H9 (cell line): ENCODE measurements around the gene PITX1. TPM values are rescaled to one million over a fixed set of nuclear protein-coding genes. Genes with fewer than 3 reads are reported as not detected.

Experiments used
- DNase-seq: peaks from one replicate; pipeline ENCODE4 v3.0.0-alpha.2; 2017
- H2AFZ ChIP-seq: one replicate; pipeline ENCODE4 v1.6.1; 2013; ENCODE audit warnings: mild to moderate bottlenecking, low read length, control low read depth, moderate library complexity
- H2AK5ac ChIP-seq: 2 replicates; pipeline ENCODE4 v1.6.1; 2013; ENCODE audit warnings: low read length, control low read depth, mixed read lengths; ENCODE audit not compliant: insufficient read length
- H2BK120ac ChIP-seq: one replicate; pipeline ENCODE4 v1.6.1; 2013; ENCODE audit warnings: low read depth, mild to moderate bottlenecking, low read length, control low read depth, inconsistent platforms; ENCODE audit not compliant: poor library complexity, severe bottlenecking
- H2BK12ac ChIP-seq: 2 replicates; pipeline ENCODE4 v1.6.1; 2013; ENCODE audit warnings: low read length, control low read depth, mixed read lengths, low read depth; ENCODE audit not compliant: insufficient read length
- H2BK15ac ChIP-seq: 2 replicates; pipeline ENCODE4 v1.6.1; 2013; ENCODE audit warnings: low read depth, low read length, control low read depth
- H2BK20ac ChIP-seq: one replicate; pipeline ENCODE4 v1.6.1; 2013; ENCODE audit warnings: low read depth, mild to moderate bottlenecking, low read length, control low read depth, inconsistent platforms; ENCODE audit not compliant: poor library complexity, severe bottlenecking
- H2BK5ac ChIP-seq: 2 replicates; pipeline ENCODE4 v1.6.1; 2013; ENCODE audit warnings: low read length, control low read depth, mixed read lengths; ENCODE audit not compliant: insufficient read length
- H3K14ac ChIP-seq: 2 replicates; pipeline ENCODE4 v1.6.1; 2013; ENCODE audit warnings: low read length, control low read depth; ENCODE audit not compliant: insufficient read depth
- H3K18ac ChIP-seq: 2 replicates; pipeline ENCODE4 v1.6.1; 2013; ENCODE audit warnings: low read depth, mild to moderate bottlenecking, mixed read lengths, low read length, control low read depth; ENCODE audit not compliant: insufficient read length
- H3K23ac ChIP-seq: 2 replicates; pipeline ENCODE4 v1.6.1; 2013; ENCODE audit warnings: low read length, control low read depth, mixed read lengths, low read depth; ENCODE audit not compliant: insufficient read length
- H3K23me2 ChIP-seq: 2 replicates; pipeline ENCODE4 v1.6.1; 2013; ENCODE audit warnings: low read depth, mild to moderate bottlenecking, mixed read lengths, low read length, control low read depth; ENCODE audit not compliant: insufficient read length, poor library complexity, severe bottlenecking
- H3K27ac ChIP-seq: 2 replicates; pipeline ENCODE4 v1.5.1; 2013; ENCODE audit warnings: low read length, control low read depth, mixed read lengths, low read depth; ENCODE audit not compliant: insufficient read length
- H3K27me3 ChIP-seq: 2 replicates; pipeline ENCODE4 v1.6.1; 2013; ENCODE audit warnings: low read length, control low read depth, inconsistent platforms; ENCODE audit not compliant: insufficient read depth
- H3K4ac ChIP-seq: 2 replicates; pipeline ENCODE4 v1.6.1; 2013; ENCODE audit warnings: low read depth, mild to moderate bottlenecking, control low read depth, inconsistent platforms, low read length, moderate library complexity
- H3K4me1 ChIP-seq: 2 replicates; pipeline ENCODE4 v1.6.1; 2013; ENCODE audit warnings: low read length, control low read depth, inconsistent platforms; ENCODE audit not compliant: insufficient read depth
- H3K4me2 ChIP-seq: 2 replicates; pipeline ENCODE4 v1.6.1; 2013; ENCODE audit warnings: low read length, control low read depth, mixed read lengths; ENCODE audit not compliant: insufficient read length, insufficient read depth
- H3K56ac ChIP-seq: 2 replicates; pipeline ENCODE4 v1.6.1; 2013; ENCODE audit warnings: low read depth, mild to moderate bottlenecking, mixed read lengths, low read length, control low read depth; ENCODE audit not compliant: insufficient read length
- H3K79me1 ChIP-seq: 2 replicates; pipeline ENCODE4 v1.6.1; 2013; ENCODE audit warnings: low read depth, mild to moderate bottlenecking, moderate library complexity, low read length, control low read depth, inconsistent platforms; ENCODE audit not compliant: insufficient read depth, poor library complexity, severe bottlenecking
- H3K79me2 ChIP-seq: 2 replicates; pipeline ENCODE4 v1.6.1; 2013; ENCODE audit warnings: low read length, control low read depth, inconsistent platforms; ENCODE audit not compliant: insufficient read depth
- H3K9ac ChIP-seq: 2 replicates; pipeline ENCODE4 v1.6.1; 2013; ENCODE audit warnings: low read length, control low read depth, mixed read lengths; ENCODE audit not compliant: insufficient read length; ENCODE audit errors: extremely low read depth
- H3K9me3 ChIP-seq: one replicate; pipeline ENCODE4 v1.6.1; 2013; ENCODE audit warnings: low read depth, low read length, inconsistent platforms; ENCODE audit not compliant: control insufficient read depth
- H3T11ph ChIP-seq: one replicate; pipeline ENCODE4 v1.6.1; 2013; ENCODE audit warnings: mild to moderate bottlenecking, low read length, control low read depth, inconsistent platforms
- H4K20me1 ChIP-seq: one replicate; pipeline ENCODE4 v1.6.1; 2013; ENCODE audit not compliant: control insufficient read depth, insufficient read length, insufficient read depth
- H4K5ac ChIP-seq: 2 replicates; pipeline ENCODE4 v1.6.1; 2013; ENCODE audit warnings: low read depth, mild to moderate bottlenecking, mixed read lengths, low read length, control low read depth; ENCODE audit not compliant: insufficient read length
- H4K8ac ChIP-seq: replicated peaks from 2 replicates; pipeline ENCODE4 v1.6.1; 2013; ENCODE audit warnings: low read length, control low read depth, mixed read lengths, low read depth; ENCODE audit not compliant: insufficient read length
- H4K91ac ChIP-seq: 2 replicates; pipeline ENCODE4 v1.6.1; 2013; ENCODE audit warnings: low read depth, mild to moderate bottlenecking, moderate library complexity, mixed read lengths, low read length, control low read depth; ENCODE audit not compliant: insufficient read length
- H3K27ac Mint-ChIP-seq, 3 experiments: 2 replicates in 2 of 3; 3 replicates in 1 of 3; pipeline ENCODE4 v1.8.0; 2020 to 2021; ENCODE audit warnings: mixed read lengths in 3 of 3, mild to moderate bottlenecking in 1 of 3, moderate library complexity in 1 of 3
- H3K27me3 Mint-ChIP-seq: 2 replicates; pipeline ENCODE4 v1.8.0; 2021; ENCODE audit warnings: low read depth, mild to moderate bottlenecking, moderate library complexity, mixed read lengths
- H3K36me3 Mint-ChIP-seq, 3 experiments: 2 replicates in 2 of 3; 3 replicates in 1 of 3; pipeline ENCODE4 v1.8.0; 2020 to 2021; ENCODE audit warnings: low read depth in 3 of 3, mixed read lengths in 3 of 3; ENCODE audit not compliant: insufficient read depth in 1 of 3
- H3K4me1 Mint-ChIP-seq, 2 experiments: 2 replicates each; pipeline ENCODE4 v1.8.0; 2020; ENCODE audit warnings: mixed read lengths in 2 of 2
- H3K4me3 Mint-ChIP-seq, 2 experiments: 2 replicates in 1 of 2; 3 replicates in 1 of 2; pipeline ENCODE4 v1.8.0; 2020 to 2021; ENCODE audit warnings: mild to moderate bottlenecking in 2 of 2, mixed read lengths in 2 of 2, moderate library complexity in 1 of 2
- H3K9me3 Mint-ChIP-seq, 2 experiments: 2 replicates in 1 of 2; 3 replicates in 1 of 2; pipeline ENCODE4 v1.8.0; 2020; ENCODE audit warnings: mild to moderate bottlenecking in 2 of 2, mixed read lengths in 2 of 2, moderate library complexity in 1 of 2
- CTCF ChIP-seq: fragments of 200-600 bp; sonication (generic); conservative IDR thresholded peaks from 3 replicates; pipeline ENCODE4 v1.8.0; 2021; ENCODE audit warnings: antibody characterized with exemption, mild to moderate bottlenecking
- WGBS: extraction: QIAGEN DNeasy Blood & Tissue Kit; methylation state at CpG from one replicate; pipeline ENCODE4 v1.1.7; 2013; ENCODE audit warnings: missing lambda C conversion rate, low lambda C conversion rate, mixed read lengths; ENCODE audit not compliant: insufficient read length; ENCODE audit errors: extremely low coverage; 5-methylcytosine and 5-hydroxymethylcytosine counted together
- total RNA-seq: library from RNA; stranded (reverse); gene quantifications from 2 replicates; pipeline ENCODE4 v1.2.1, GENCODE V29; 2021

The PITX1 gene
- total RNA-seq, 1 experiment from 2014 or later, result not detected

GRCh38 chr5:135053278-135053677 is 19.2 kb upstream of the PITX1 start:
- Histone ChIP-seq H3K4me2 (no peak overlapping the region), H2AFZ (no peak overlapping the region), H4K8ac (no peak overlapping the region), H2AK5ac (no peak overlapping the region), H3K4ac (no peak overlapping the region), H3K23me2 (peaks cover 7% of the 10 kb centered on the region), H3K79me2 (no peaks in the 10 kb centered on the region), H3K27ac (no peak overlapping the region), H3K79me1 (no peaks in the 10 kb centered on the region), H4K5ac (no peak overlapping the region), H3K9ac (no peak overlapping the region), H2BK5ac (no peak overlapping the region), H3K9me3 (no peaks in the 10 kb centered on the region), H4K91ac (no peak overlapping the region), H2BK20ac (no peak overlapping the region), H4K20me1 (no peaks in the 10 kb centered on the region), H2BK12ac (no peak overlapping the region), H3K18ac (no peak overlapping the region), H3T11ph (no peak overlapping the region), H3K23ac (no peak overlapping the region), H2BK120ac (no peak overlapping the region), H3K56ac (no peak overlapping the region), H2BK15ac (no peak overlapping the region), H3K4me1 (no peaks in the 10 kb centered on the region), H3K14ac (no peak overlapping the region), H3K27me3 (peaks cover 29% of the 10 kb centered on the region; the same call in 1 of the 2 replicates)
- H3K9me3 Mint-ChIP-seq, result no peaks in the 10 kb centered on the region; a peak in 1 of 5 replicates
- peaks cover 100% of the 10 kb centered on the region for H3K27me3 Mint-ChIP-seq
- TF ChIP-seq CTCF, result no peak
- H3K36me3 Mint-ChIP-seq, result no peaks in the 10 kb centered on the region
- DNase-seq, result no peak
- WGBS, result no CpG with 5 or more reads among the region's 3 CpGs
- H3K27ac Mint-ChIP-seq, result no peak overlapping the region
- H3K4me3 Mint-ChIP-seq, result no peak overlapping the region
- H3K4me1 Mint-ChIP-seq, result peaks cover 3 to 6% of the 10 kb centered on the region in 2 experiments; a peak in 2 of 4 replicates
